ENCODE data around the gene DENND4A. TPM values are rescaled to one million over a fixed set of nuclear protein-coding genes. Genes with fewer than 3 reads are reported as not detected.

Gene DENND4A
- total RNA-seq, 3 donors from 2014 or later (not counting 1 experiment from before 2014, with no cell fraction given) = 65.8 to 84.6 (median 66.1) TPM

- no peaks in the 10 kb centered on the region for H3K36me3 Mint-ChIP-seq
- no peaks in the 10 kb centered on the region for H3K4me1 Mint-ChIP-seq
- no peaks in the 10 kb centered on the region for H3K27me3 ChIP-seq (ENCODE audit: control insufficient read depth, insufficient read depth, low read length)
- no peak overlapping the region for H3K27ac ChIP-seq (ENCODE audit: low read length)
- 94% methylated on average over 3 of the region's 3 CpGs for WGBS (ENCODE audit: insufficient coverage)
- ATAC-seq (no peak), DNase-seq (no peak)
- no peak for TF ChIP-seq CTCF (IDR thresholded peaks at IDR 0.05)
- H3K9me3 ChIP-seq (ENCODE audit: control insufficient read depth, insufficient read depth, low read length) = no peaks in the 10 kb centered on the region
- H3K9me3 Mint-ChIP-seq = no peaks in the 10 kb centered on the region
- H3K36me3 ChIP-seq (ENCODE audit: control insufficient read depth, insufficient read depth, low read length) = peaks cover 58% of the 10 kb centered on the region
- no peak overlapping the region for H3K27ac Mint-ChIP-seq
- intact Hi-C loops (cut with micrococcal nuclease) = no loop called here
- no peak overlapping the region for H3K4me3 Mint-ChIP-seq
- no peaks in the 10 kb centered on the region for H3K4me1 ChIP-seq (ENCODE audit: control insufficient read depth, insufficient read depth, low read length)
- H3K4me3 ChIP-seq (ENCODE audit: low read length) = no peak overlapping the region
- no peaks in the 10 kb centered on the region for H3K27me3 Mint-ChIP-seq (ENCODE audit: low read depth in 2 of 2)
Observed at GRCh38 chr15:65724464-65725215, 67.5 kb downstream of the DENND4A start.

DNA sequence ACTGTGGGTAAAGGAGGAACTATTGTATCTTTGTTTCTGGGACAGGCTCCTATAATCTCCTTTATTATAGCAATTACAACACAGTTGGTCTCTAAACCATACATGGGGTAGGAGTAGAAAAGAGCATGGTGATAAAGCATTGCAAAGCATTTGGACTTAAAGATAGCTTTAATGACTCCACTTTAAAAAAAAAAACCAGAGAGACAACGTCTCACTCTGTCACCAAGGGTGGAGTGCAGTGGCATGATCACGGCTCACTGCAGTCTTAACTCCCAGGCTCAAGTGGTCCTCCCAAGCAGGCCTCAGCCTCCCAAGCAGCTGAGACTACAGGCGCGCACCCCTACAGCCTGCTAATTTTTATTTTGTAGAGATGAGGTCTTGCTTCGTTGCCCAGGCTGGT is 68.2 kb downstream of the DENND4A start:
- Histone ChIP-seq H3K4me1 (ENCODE audit: control insufficient read depth, insufficient read depth, low read length) (no peaks in the 10 kb centered on the region), H3K36me3 (ENCODE audit: control insufficient read depth, insufficient read depth, low read length) (peaks cover 58% of the 10 kb centered on the region), H3K4me3 (ENCODE audit: low read length) (no peak overlapping the region), H3K27me3 (ENCODE audit: control insufficient read depth, insufficient read depth, low read length) (no peaks in the 10 kb centered on the region), H3K27ac (ENCODE audit: low read length) (no peak overlapping the region), H3K9me3 (ENCODE audit: control insufficient read depth, insufficient read depth, low read length) (no peaks in the 10 kb centered on the region)
- TF ChIP-seq CTCF (IDR thresholded peaks at IDR 0.05) = no peak
- ATAC-seq (no peak), DNase-seq (no peak)
- H3K27me3 Mint-ChIP-seq (ENCODE audit: low read depth in 2 of 2) = no peaks in the 10 kb centered on the region
- H3K27ac Mint-ChIP-seq = no peak overlapping the region
- no peaks in the 10 kb centered on the region for H3K4me1 Mint-ChIP-seq
- H3K4me3 Mint-ChIP-seq = no peak overlapping the region
- H3K9me3 Mint-ChIP-seq = no peaks in the 10 kb centered on the region
- no peaks in the 10 kb centered on the region for H3K36me3 Mint-ChIP-seq
- 94% methylated on average over 5 of the region's 5 CpGs for WGBS (ENCODE audit: insufficient coverage)
- intact Hi-C loops (cut with micrococcal nuclease) = no loop called here

DNA sequence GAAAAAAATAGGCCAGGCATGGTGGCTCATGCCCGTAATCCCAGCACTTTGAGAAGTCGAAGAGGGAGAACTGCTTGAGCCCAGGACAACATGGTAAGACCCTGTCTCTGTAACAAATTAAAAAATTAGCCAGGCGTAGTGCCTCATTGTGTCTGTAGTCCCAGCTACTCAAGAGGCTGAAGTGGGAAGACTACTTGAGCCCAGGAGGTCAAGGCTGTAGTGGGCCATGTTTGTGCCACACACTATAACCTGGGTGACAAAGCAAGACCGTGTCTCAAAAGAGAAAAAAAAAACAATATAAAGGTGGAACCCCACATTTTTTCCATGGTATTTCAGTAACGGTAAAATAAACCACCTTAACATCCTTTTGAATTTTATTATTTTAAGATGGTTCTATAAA is 69.9 kb downstream of the DENND4A start:
- Histone ChIP-seq H3K36me3 (ENCODE audit: control insufficient read depth, insufficient read depth, low read length) (peaks cover 58% of the 10 kb centered on the region), H3K27ac (ENCODE audit: low read length) (no peak overlapping the region), H3K4me3 (ENCODE audit: low read length) (no peak overlapping the region), H3K4me1 (ENCODE audit: control insufficient read depth, insufficient read depth, low read length) (no peaks in the 10 kb centered on the region), H3K27me3 (ENCODE audit: control insufficient read depth, insufficient read depth, low read length) (no peaks in the 10 kb centered on the region), H3K9me3 (ENCODE audit: control insufficient read depth, insufficient read depth, low read length) (no peaks in the 10 kb centered on the region)
- Mint-ChIP-seq H3K4me3 (no peak overlapping the region), H3K4me1 (no peaks in the 10 kb centered on the region), H3K9me3 (no peaks in the 10 kb centered on the region), H3K36me3 (no peaks in the 10 kb centered on the region), H3K27me3 (ENCODE audit: low read depth in 2 of 2) (no peaks in the 10 kb centered on the region), H3K27ac (no peak overlapping the region)
- DNase-seq = no peak
- WGBS (ENCODE audit: insufficient coverage) = 92% methylated on average over 4 of the region's 5 CpGs
- intact Hi-C loops (cut with micrococcal nuclease) = no loop called here
- ATAC-seq = no peak
- no peak for TF ChIP-seq CTCF (IDR thresholded peaks at IDR 0.05)

DNA sequence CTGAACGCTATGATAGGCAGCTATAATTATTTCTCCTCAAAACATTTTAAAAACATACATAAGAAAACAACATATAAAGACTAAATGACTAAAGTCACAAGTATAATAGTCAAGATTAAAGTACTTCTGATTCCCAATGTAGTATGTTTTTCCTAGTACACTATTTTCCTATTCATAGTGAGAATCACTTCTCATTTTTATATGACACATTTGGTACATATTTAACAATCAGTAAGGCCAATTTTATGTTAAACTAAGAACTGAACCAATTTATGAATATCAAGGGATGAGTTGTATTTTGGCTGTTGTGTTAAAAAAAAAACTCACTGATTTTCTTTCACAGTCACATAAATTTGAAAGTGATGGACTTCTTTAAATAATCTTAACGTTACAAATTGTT is 79.7 kb downstream of the DENND4A start:
- Histone ChIP-seq H3K4me1 (ENCODE audit: control insufficient read depth, insufficient read depth, low read length) (no peaks in the 10 kb centered on the region), H3K27me3 (ENCODE audit: control insufficient read depth, insufficient read depth, low read length) (no peaks in the 10 kb centered on the region), H3K9me3 (ENCODE audit: control insufficient read depth, insufficient read depth, low read length) (no peaks in the 10 kb centered on the region), H3K4me3 (ENCODE audit: low read length) (no peak overlapping the region), H3K27ac (ENCODE audit: low read length) (no peak overlapping the region), H3K36me3 (ENCODE audit: control insufficient read depth, insufficient read depth, low read length) (peaks cover 38% of the 10 kb centered on the region)
- Mint-ChIP-seq H3K27ac (peak overlapping the region in 1 of 2 donors; percentile 35), H3K4me3 (no peak overlapping the region), H3K4me1 (peaks cover 0 to 6% of the 10 kb centered on the region in 2 donors), H3K36me3 (peaks cover 8% of the 10 kb centered on the region), H3K27me3 (ENCODE audit: low read depth in 2 of 2) (no peaks in the 10 kb centered on the region), H3K9me3 (no peaks in the 10 kb centered on the region)
- ATAC-seq = no peak
- intact Hi-C loops (cut with micrococcal nuclease) = no loop called here
- no peak for TF ChIP-seq CTCF (IDR thresholded peaks at IDR 0.05)
- no CpG with 5 or more reads among the region's 2 CpGs for WGBS (ENCODE audit: insufficient coverage)
- no peak for DNase-seq
